Transverse colon (tissue), 4 donors: ENCODE results near the gene VWA3B. TPM values are rescaled to one million over a fixed set of nuclear protein-coding genes. Genes with fewer than 3 reads are reported as not detected.

ENCODE experiments used
- DNase-seq: peaks from one replicate; pipeline ENCODE4 v3.0.0-alpha.2; 2019
- H3K27ac ChIP-seq, 4 donors: fragments of 200-600 bp; sonication (generic); 2 replicates each; pipeline ENCODE4 v1.5.1; 2016 to 2018; ENCODE audit warnings: inconsistent platforms in 4 of 4
- H3K27me3 ChIP-seq: fragments of 200-600 bp; sonication (generic); 2 replicates; pipeline ENCODE4 v1.5.1; 2017; ENCODE audit warnings: inconsistent platforms
- H3K36me3 ChIP-seq, 4 donors: fragments of 200-600 bp; sonication (generic); 2 replicates each; pipeline ENCODE4 v1.5.1; 2017 to 2019; ENCODE audit warnings: inconsistent platforms in 4 of 4
- H3K4me1 ChIP-seq, 4 donors: fragments of 200-600 bp; sonication (generic); 2 replicates each; pipeline ENCODE4 v1.5.1; 2017 to 2020; ENCODE audit warnings: inconsistent platforms in 4 of 4
- H3K4me3 ChIP-seq, 4 donors: fragments of 200-600 bp; sonication (generic); 1 replicate in 1 of 4; 2 replicates in 3 of 4; pipeline versions ENCODE4 v1.5.1 to v1.6.1; 2017 to 2019; ENCODE audit warnings: inconsistent platforms in 4 of 4
- H3K9me3 ChIP-seq, 2 donors: fragments of 200-600 bp; sonication (generic); 2 replicates each; pipeline ENCODE4 v1.5.1; 2017 to 2019; ENCODE audit warnings: inconsistent platforms in 2 of 2
- EP300 ChIP-seq: sonication (generic); formaldehyde crosslinking; IDR thresholded peaks from one replicate; pipeline ENCODE4 v1.6.1; 2017; ENCODE audit warnings: antibody characterized with exemption, low read depth
- POLR2A ChIP-seq: fragments of 450-650 bp; IDR thresholded peaks from one replicate; pipeline ENCODE4 v1.6.1; 2016; ENCODE audit warnings: antibody characterized with exemption, mild to moderate bottlenecking, moderate library complexity
- POLR2AphosphoS5 ChIP-seq, 3 donors: sonication (generic); formaldehyde crosslinking; IDR thresholded peaks; one replicate each; pipeline ENCODE4 v1.6.1; 2016; ENCODE audit warnings: antibody characterized with exemption in 3 of 3
- WGBS, 2 donors: methylation state at CpG; one replicate each; pipeline ENCODE4 v1.1.5; 2018; ENCODE audit warnings: low coverage in 1 of 2; 5-methylcytosine and 5-hydroxymethylcytosine counted together
- in situ Hi-C, 4 donors: fragments of 200-750 bp; cut with MboI; loops; one replicate each; pipeline versions ENCODE4 v1.15.0 to v1.15.1; 2017; ENCODE audit warnings: low sequenced_read_pairs in 3 of 4, low pct_ligation_motif_present in 1 of 4, low pct_unique_long_range_greater_than_20kb in 1 of 4
- intact Hi-C: fragments of 100-400 bp; cut with DNase I; formaldehyde crosslinking; loops from one replicate; pipeline ENCODE4 v1.15.1; 2023; ENCODE audit warnings: low total_unique reads
- total RNA-seq, 4 donors: library from RNA; depleted of rRNA; stranded (reverse); fragments of >200 nt; gene quantifications; one replicate each; pipeline ENCODE4 v1.1.0, GENCODE V29; 2016
- TF ChIP-seq, protein P1 (sequence below), 5 experiments: fragments of 200-600 bp in 3 of 5; fragments of 450-650 bp in 2 of 5; sonication (generic) in 3 of 5; IDR thresholded peaks; 1 replicate in 2 of 5; 2 replicates in 3 of 5; pipeline ENCODE4 v1.5.1; 2016 to 2017; ENCODE audit warnings: antibody characterized with exemption in 5 of 5, inconsistent platforms in 3 of 5, mild to moderate bottlenecking in 2 of 5, moderate library complexity in 1 of 5

The VWA3B gene
- total RNA-seq, 4 donors from 2014 or later: 0.41 to 0.48 TPM; not detected in 2

GRCh38 chr2:98155716-98156115 is 68.7 kb downstream of the VWA3B start:
- Histone ChIP-seq H3K36me3 (no peaks in the 10 kb centered on the region), H3K27ac (no peak overlapping the region), H3K4me1 (no peaks in the 10 kb centered on the region), H3K4me3 (no peak overlapping the region), H3K27me3 (no peaks in the 10 kb centered on the region), H3K9me3 (no peaks in the 10 kb centered on the region)
- in situ Hi-C loops: no loop called here
- no peak for DNase-seq
- intact Hi-C loops: no loop called here
- WGBS, 2 donors: 65 to 70% methylated on average over 3 to 4 of the region's 4 CpGs
- TF ChIP-seq EP300: no peak
- TF ChIP-seq, protein P1, sequence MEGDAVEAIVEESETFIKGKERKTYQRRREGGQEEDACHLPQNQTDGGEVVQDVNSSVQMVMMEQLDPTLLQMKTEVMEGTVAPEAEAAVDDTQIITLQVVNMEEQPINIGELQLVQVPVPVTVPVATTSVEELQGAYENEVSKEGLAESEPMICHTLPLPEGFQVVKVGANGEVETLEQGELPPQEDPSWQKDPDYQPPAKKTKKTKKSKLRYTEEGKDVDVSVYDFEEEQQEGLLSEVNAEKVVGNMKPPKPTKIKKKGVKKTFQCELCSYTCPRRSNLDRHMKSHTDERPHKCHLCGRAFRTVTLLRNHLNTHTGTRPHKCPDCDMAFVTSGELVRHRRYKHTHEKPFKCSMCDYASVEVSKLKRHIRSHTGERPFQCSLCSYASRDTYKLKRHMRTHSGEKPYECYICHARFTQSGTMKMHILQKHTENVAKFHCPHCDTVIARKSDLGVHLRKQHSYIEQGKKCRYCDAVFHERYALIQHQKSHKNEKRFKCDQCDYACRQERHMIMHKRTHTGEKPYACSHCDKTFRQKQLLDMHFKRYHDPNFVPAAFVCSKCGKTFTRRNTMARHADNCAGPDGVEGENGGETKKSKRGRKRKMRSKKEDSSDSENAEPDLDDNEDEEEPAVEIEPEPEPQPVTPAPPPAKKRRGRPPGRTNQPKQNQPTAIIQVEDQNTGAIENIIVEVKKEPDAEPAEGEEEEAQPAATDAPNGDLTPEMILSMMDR (IDR thresholded peaks at IDR 0.05): no peak
- TF ChIP-seq POLR2A: no peak
- no peak for TF ChIP-seq POLR2AphosphoS5 (IDR thresholded peaks at IDR 0.05)

DNA sequence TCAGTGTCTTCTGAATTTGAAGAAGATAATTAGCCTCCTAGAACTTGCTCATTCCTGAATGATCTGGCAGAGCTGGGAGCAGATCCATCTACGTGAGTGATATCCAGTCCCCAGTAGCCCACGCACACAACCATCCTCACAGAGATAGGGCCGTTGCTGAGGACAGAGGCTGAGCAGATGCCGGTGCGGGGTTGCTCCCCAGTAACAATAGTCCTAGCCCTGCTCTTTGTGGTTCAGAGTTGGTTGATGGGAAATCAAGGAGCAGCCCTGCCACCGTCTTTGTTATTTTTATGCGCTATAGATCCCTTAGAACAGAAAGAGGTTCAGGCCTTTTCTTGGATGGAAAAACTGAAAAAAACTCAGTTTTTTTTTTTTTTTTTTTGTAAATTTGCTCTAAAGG is 69.3 kb downstream of the VWA3B start:
- no peaks in the 10 kb centered on the region for H3K27me3 ChIP-seq
- TF ChIP-seq EP300 (no peak), POLR2A (no peak), POLR2AphosphoS5 (IDR thresholded peaks at IDR 0.05) (no peak)
- TF ChIP-seq, protein P1 (IDR thresholded peaks at IDR 0.05): no peak
- intact Hi-C loops (no loop called here), in situ Hi-C loops (no loop called here)
- 94% methylated on average over 7 of the region's 7 CpGs; no CpG with 5 or more reads in 1 of the 2 donors for WGBS, 2 donors
- no peaks in the 10 kb centered on the region for H3K9me3 ChIP-seq
- H3K36me3 ChIP-seq: no peaks in the 10 kb centered on the region
- DNase-seq: no peak
- H3K4me3 ChIP-seq: no peak overlapping the region
- H3K27ac ChIP-seq: no peak overlapping the region
- H3K4me1 ChIP-seq: no peaks in the 10 kb centered on the region

DNA sequence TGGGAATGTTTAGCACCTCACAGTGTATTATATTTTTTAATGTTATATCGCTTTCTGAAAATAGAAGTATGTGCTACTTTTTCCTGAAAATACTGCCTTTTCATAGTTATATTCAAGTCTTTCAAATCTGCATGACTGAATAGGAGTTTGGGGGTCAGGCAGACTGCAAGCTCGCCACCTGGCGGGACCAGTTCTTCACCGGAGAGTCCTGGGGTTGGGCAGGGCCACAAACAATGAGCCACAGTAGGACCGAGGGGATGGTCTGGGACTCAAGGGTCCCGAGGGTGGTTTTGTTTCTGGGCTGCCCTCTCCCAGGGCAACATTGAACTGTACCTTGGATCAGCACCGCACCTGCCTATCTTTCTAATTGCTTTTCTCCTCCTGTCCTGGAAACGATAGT is 70.6 kb downstream of the VWA3B start:
- in situ Hi-C loops (no loop called here), intact Hi-C loops (no loop called here)
- Histone ChIP-seq H3K27me3 (no peaks in the 10 kb centered on the region), H3K27ac (no peak overlapping the region), H3K36me3 (no peaks in the 10 kb centered on the region), H3K9me3 (no peaks in the 10 kb centered on the region), H3K4me3 (no peak overlapping the region), H3K4me1 (peaks cover 0 to 3% (median 1%) of the 10 kb centered on the region in 4 donors)
- WGBS, 2 donors: 64 to 90% methylated on average over 3 to 8 of the region's 8 CpGs
- DNase-seq: no peak
- TF ChIP-seq POLR2AphosphoS5 (IDR thresholded peaks at IDR 0.05) (no peak), POLR2A (no peak), EP300 (no peak)
- TF ChIP-seq, protein P1 (IDR thresholded peaks at IDR 0.05): no peak

DNA sequence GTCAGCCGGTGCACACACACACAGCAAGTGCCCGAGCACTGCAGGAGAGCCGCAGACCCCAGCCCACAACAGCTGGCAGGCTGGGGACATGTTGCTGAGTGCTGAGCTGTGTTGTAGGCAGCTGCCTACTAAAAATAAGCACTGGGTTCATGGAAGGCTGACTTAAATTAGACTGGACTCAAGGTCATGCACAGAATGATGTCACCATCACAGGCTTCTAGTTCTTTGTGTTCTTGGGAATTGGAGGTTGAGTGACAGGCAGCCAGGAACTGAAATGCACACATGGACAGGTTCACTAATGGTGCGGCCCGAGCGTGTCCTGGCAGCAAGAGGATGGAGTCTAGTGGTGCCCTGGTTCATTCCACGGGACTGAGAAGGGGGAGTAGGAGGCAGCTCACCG is 71.3 kb downstream of the VWA3B start:
- intact Hi-C loops: no loop called here
- H3K27me3 ChIP-seq: no peaks in the 10 kb centered on the region
- H3K36me3 ChIP-seq: no peaks in the 10 kb centered on the region
- DNase-seq: no peak
- H3K4me1 ChIP-seq: peaks cover 0 to 8% (median 1%) of the 10 kb centered on the region in 4 donors
- H3K4me3 ChIP-seq: no peak overlapping the region
- in situ Hi-C loops: no loop called here
- H3K9me3 ChIP-seq: no peaks in the 10 kb centered on the region
- WGBS, 2 donors: 89% methylated on average over 8 of the region's 8 CpGs; no CpG with 5 or more reads in 1 of the 2 donors
- TF ChIP-seq EP300: no peak
- TF ChIP-seq POLR2AphosphoS5 (IDR thresholded peaks at IDR 0.05): no peak
- no peak for TF ChIP-seq POLR2A
- TF ChIP-seq, protein P1 (IDR thresholded peaks at IDR 0.05): no peak
- no peak overlapping the region for H3K27ac ChIP-seq
